ENCODE data around the gene ACTN3. TPM values are rescaled to one million over a fixed set of nuclear protein-coding genes. Genes with fewer than 3 reads are reported as not detected.

Gene ACTN3
- polyA plus RNA-seq, 2 of the 4 experiments (the other 2 are of a cell fraction): not detected

DNA sequence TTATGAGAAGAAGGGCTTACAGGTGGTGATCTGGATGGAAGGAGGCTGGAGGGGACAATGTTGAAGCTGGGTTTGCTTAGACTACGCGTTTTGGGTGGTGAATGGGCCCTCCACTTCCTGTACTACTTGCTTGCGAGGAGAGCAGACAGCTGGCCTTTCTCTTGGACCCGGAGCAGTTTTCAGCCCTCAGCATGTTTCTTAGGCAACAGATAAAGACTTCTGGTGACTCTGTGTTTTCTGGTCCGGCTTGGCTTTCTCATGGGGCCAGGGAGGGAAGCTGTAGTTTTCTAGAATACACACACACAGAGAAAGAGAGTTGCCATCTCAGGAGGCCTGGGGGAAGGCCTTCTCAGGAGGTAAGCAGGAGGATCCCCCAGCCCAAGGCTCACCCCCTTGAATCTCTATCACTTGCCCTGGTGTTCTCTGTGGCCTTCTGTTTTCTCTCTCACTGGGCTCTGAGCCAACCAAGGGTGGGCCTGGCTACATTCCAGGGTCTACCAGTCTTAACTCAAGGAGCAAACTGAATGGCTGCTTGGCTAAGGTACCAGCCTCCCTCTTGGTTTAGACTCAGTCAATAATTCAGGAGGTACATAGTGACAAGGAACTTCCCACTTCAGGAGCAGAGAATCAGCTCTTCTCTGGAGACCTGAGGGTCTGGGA is 48.7 kb downstream of the ACTN3 start:
- 0 out of 3 replicates have a peak overlapping the region, but pooled peaks have one; percentile 5 for H3K4me2 ChIP-seq
- 93% methylated on average over 5 of the region's 5 CpGs for WGBS (ENCODE audit: missing lambda C conversion rate)
- H3K4me3 ChIP-seq: no peak overlapping the region
- ChIA-PET CTCF (interaction anchor here (0.9 to 9.5 kb wide), 3 partner anchors 15 to 83 kb away, joined by 4 to 89 read pairs (median 12); partner anchors contain the start of gene RBM4B), POLR2A (no interaction called here)
- FAIRE-seq: no peak
- TF ChIP-seq FOSB (CRISPR knock-in tag; IDR thresholded peaks at IDR 0.05) (no peak), BHLHE40 (IDR thresholded peaks at IDR 0.05; ENCODE audit: low read depth, low read length) (no peak)
- H3K27ac ChIP-seq: no peak overlapping the region
- no peak for ATAC-seq
- no peaks in the 10 kb centered on the region; the same call in 2 of the 3 replicates for H3K9me3 ChIP-seq
- peaks cover 9% of the 10 kb centered on the region; the same call in 2 of the 3 replicates for H3K4me1 ChIP-seq
- no peak for DNase-seq (ENCODE audit: low read depth in 1 of 2, low spot score in 1 of 2)

DNA sequence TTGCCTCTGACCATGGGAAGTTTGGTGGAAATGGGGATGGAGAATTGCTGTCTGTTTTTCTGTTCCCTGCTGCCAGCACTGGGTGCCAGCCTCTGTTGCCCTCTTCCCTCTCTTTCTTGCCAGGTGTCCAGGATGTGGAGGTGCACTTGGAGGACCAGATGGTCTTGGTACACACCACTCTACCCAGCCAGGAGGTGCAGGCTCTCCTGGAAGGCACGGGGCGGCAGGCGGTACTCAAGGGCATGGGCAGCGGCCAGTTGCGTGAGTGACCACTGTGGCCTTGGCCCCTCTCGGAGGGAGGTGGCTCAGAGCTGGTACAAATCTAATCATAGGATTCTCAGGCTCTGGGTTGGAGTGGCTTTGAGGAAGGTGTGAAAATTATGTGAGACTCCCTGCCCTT is 52.3 kb downstream of the ACTN3 start:
- Histone ChIP-seq H3K9me3 (no peaks in the 10 kb centered on the region), H3K4me3 (no peak overlapping the region), H3K4me2 (no peak overlapping the region), H3K4me1 (0 out of 3 replicates have a peak, but pooled peaks cover 3% of the 10 kb centered on the region), H3K27ac (no peak overlapping the region)
- ChIA-PET POLR2A (interaction anchor here (2.4 kb wide), 1 partner anchor 17 kb away, joined by 11 read pairs; the partner anchor contains the start of gene RBM14), CTCF (interaction anchor here (0.6 to 4.3 kb wide), 5 partner anchors 8 to 868 kb away, joined by 3 to 16 read pairs (median 4); partner anchors contain the start of gene CCDC87)
- DNase-seq (ENCODE audit: low read depth in 1 of 2, low spot score in 1 of 2) (no peak), FAIRE-seq (no peak), ATAC-seq (no peak)
- WGBS (ENCODE audit: missing lambda C conversion rate): 95% methylated on average over 6 of the region's 6 CpGs
- no peak for TF ChIP-seq NR3C1 (IDR thresholded peaks at IDR 0.05)
- TF ChIP-seq CHD4 (IDR thresholded peaks at IDR 0.05; ENCODE audit: borderline replicate concordance): no peak
- TF ChIP-seq, protein P1, sequence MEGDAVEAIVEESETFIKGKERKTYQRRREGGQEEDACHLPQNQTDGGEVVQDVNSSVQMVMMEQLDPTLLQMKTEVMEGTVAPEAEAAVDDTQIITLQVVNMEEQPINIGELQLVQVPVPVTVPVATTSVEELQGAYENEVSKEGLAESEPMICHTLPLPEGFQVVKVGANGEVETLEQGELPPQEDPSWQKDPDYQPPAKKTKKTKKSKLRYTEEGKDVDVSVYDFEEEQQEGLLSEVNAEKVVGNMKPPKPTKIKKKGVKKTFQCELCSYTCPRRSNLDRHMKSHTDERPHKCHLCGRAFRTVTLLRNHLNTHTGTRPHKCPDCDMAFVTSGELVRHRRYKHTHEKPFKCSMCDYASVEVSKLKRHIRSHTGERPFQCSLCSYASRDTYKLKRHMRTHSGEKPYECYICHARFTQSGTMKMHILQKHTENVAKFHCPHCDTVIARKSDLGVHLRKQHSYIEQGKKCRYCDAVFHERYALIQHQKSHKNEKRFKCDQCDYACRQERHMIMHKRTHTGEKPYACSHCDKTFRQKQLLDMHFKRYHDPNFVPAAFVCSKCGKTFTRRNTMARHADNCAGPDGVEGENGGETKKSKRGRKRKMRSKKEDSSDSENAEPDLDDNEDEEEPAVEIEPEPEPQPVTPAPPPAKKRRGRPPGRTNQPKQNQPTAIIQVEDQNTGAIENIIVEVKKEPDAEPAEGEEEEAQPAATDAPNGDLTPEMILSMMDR (IDR thresholded peaks at IDR 0.05): no peak
- TF ChIP-seq, protein P2, sequence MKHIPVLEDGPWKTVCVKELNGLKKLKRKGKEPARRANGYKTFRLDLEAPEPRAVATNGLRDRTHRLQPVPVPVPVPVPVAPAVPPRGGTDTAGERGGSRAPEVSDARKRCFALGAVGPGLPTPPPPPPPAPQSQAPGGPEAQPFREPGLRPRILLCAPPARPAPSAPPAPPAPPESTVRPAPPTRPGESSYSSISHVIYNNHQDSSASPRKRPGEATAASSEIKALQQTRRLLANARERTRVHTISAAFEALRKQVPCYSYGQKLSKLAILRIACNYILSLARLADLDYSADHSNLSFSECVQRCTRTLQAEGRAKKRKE (CRISPR knock-in tag; IDR thresholded peaks at IDR 0.05; ENCODE audit: low read depth): no peak
- no peak for TF ChIP-seq TFCP2L1 (CRISPR knock-in tag; IDR thresholded peaks at IDR 0.05)
- TF ChIP-seq RCOR1 (IDR thresholded peaks at IDR 0.05; ENCODE audit: low read depth, low read length): no peak
- TF ChIP-seq, protein P3, sequence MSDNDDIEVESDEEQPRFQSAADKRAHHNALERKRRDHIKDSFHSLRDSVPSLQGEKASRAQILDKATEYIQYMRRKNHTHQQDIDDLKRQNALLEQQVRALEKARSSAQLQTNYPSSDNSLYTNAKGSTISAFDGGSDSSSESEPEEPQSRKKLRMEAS (IDR thresholded peaks at IDR 0.05): no peak
- no peak for TF ChIP-seq GATA3 (IDR thresholded peaks at IDR 0.05; ENCODE audit: borderline replicate concordance)
- no peak for TF ChIP-seq JUNB (IDR thresholded peaks at IDR 0.05)

DNA sequence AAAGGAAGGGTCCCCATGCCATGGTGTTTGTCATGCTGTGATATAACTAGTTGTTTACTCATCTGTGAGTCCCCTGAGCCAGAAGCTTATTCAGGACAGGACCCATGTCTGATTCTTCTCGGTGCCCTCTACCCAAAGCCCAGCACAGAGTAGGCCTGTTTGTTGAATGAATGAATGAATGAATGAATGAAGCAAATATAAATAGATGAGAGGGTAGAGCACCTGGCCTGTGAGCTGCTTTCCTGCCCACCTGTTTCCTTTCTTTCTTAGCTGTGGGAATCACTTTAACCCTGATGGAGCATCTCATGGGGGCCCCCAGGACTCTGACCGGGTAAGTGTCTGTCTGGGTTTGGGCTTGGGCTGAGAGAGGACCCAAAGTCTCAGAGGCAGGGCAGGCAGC is 53.5 kb downstream of the ACTN3 start:
- Histone ChIP-seq H3K4me3 (no peak overlapping the region), H3K9me3 (no peaks in the 10 kb centered on the region), H3K27ac (no peak overlapping the region), H3K4me2 (no peak overlapping the region), H3K4me1 (0 out of 3 replicates have a peak, but pooled peaks cover 3% of the 10 kb centered on the region)
- 83% methylated on average over 2 of the region's 2 CpGs for WGBS (ENCODE audit: missing lambda C conversion rate)
- no peak for ATAC-seq
- FAIRE-seq: no peak
- ChIA-PET POLR2A (interaction anchor here (1.0 to 2.4 kb wide), 2 partner anchors 16 to 55 kb away, joined by 3 to 11 read pairs; partner anchors contain the start of genes RBM14 and ZDHHC24), CTCF (interaction anchor here (1.0 to 4.3 kb wide), 4 partner anchors 9 to 27 kb away, joined by 3 to 16 read pairs (median 6); partner anchors contain the start of gene CCDC87)
- no peak for TF ChIP-seq ESRRA (IDR thresholded peaks at IDR 0.05; ENCODE audit: borderline replicate concordance, low read length)
- no peak for DNase-seq (ENCODE audit: low read depth in 1 of 2, low spot score in 1 of 2)

DNA sequence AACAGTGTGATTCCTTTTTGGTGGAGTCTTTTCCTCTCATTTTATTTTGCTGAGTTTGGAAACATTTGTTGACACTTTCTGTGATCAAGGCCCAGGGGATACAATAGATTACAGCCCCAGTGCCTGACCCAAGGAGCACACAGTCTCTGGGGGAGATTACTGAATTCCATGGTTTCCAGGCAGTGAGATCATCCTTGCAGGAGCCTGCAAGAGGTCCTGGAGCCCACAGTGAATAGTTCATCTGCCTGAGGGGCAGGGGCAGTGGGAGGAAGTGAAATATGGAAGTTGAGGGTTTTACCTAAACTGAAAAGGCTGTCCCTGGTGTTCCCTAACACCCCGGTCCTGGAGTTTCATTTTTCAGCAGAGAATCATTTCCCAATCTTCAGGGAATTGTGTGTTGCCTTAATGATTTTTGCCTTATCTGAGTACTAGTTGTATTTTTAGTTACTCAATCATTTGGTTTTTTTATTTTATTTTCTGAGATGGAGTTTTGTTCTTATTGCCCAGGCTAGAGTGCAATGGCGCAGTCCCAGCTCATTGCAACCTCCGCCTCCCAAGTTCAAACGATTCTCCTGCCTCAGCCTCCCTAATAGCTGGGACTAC is 54.0 kb downstream of the ACTN3 start:
- Histone ChIP-seq H3K4me3 (no peak overlapping the region), H3K4me2 (no peak overlapping the region), H3K27ac (no peak overlapping the region), H3K9me3 (no peaks in the 10 kb centered on the region), H3K4me1 (0 out of 3 replicates have a peak, but pooled peaks cover 3% of the 10 kb centered on the region)
- POLR2A ChIA-PET: interaction anchor here (1.0 to 2.4 kb wide), 2 partner anchors 16 to 55 kb away, joined by 3 to 11 read pairs; partner anchors contain the start of genes RBM14 and ZDHHC24
- DNase-seq (ENCODE audit: low read depth in 1 of 2, low spot score in 1 of 2) (no peak), FAIRE-seq (no peak), ATAC-seq (no peak)
- CTCF ChIA-PET: interaction anchor here (2.4 to 4.3 kb wide), 2 partner anchors 9 to 21 kb away, joined by 8 to 16 read pairs; partner anchors contain the start of gene CCDC87
- WGBS (ENCODE audit: missing lambda C conversion rate): 93% methylated on average over 4 of the region's 4 CpGs
- TF ChIP-seq PHF8 (IDR thresholded peaks at IDR 0.05; ENCODE audit: borderline replicate concordance, low read depth) (no peak), JUNB (IDR thresholded peaks at IDR 0.05) (no peak), FOSB (CRISPR knock-in tag; IDR thresholded peaks at IDR 0.05) (no peak), EP300 (IDR thresholded peaks at IDR 0.05) (no peak), POLR2A (IDR thresholded peaks at IDR 0.05; ENCODE audit: low read length) (no peak), EHMT2 (IDR thresholded peaks at IDR 0.05; ENCODE audit: low read depth) (no peak), POLR2AphosphoS2 (conservative IDR thresholded peaks at IDR 0.05; ENCODE audit: low read length) (no peak)
- TF ChIP-seq, protein P4, sequence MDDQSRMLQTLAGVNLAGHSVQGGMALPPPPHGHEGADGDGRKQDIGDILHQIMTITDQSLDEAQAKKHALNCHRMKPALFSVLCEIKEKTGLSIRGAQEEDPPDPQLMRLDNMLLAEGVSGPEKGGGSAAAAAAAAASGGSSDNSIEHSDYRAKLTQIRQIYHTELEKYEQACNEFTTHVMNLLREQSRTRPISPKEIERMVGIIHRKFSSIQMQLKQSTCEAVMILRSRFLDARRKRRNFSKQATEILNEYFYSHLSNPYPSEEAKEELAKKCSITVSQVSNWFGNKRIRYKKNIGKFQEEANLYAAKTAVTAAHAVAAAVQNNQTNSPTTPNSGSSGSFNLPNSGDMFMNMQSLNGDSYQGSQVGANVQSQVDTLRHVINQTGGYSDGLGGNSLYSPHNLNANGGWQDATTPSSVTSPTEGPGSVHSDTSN (IDR thresholded peaks at IDR 0.05): no peak
- TF ChIP-seq, protein P5, sequence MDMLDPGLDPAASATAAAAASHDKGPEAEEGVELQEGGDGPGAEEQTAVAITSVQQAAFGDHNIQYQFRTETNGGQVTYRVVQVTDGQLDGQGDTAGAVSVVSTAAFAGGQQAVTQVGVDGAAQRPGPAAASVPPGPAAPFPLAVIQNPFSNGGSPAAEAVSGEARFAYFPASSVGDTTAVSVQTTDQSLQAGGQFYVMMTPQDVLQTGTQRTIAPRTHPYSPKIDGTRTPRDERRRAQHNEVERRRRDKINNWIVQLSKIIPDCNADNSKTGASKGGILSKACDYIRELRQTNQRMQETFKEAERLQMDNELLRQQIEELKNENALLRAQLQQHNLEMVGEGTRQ (IDR thresholded peaks at IDR 0.05): no peak
- TF ChIP-seq, protein P6, sequence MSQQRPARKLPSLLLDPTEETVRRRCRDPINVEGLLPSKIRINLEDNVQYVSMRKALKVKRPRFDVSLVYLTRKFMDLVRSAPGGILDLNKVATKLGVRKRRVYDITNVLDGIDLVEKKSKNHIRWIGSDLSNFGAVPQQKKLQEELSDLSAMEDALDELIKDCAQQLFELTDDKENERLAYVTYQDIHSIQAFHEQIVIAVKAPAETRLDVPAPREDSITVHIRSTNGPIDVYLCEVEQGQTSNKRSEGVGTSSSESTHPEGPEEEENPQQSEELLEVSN (IDR thresholded peaks at IDR 0.05; ENCODE audit: borderline replicate concordance, low read depth): no peak

Measured in A549 (cell line).